Activated T-helper 2 cell treated with anti-CD3 and anti-CD28 coated beads, Interferon-gamma antibody, Interleukin-2, Interleukin-4, amounts not matched to agents 10 μg/mL and 5 μg/mL and 100 μg/mL, durations not matched to agents 14 hours and 24 hours and 36 hours (primary cell): Measurements from ENCODE around the gene ZNF132. TPM values are rescaled to one million over a fixed set of nuclear protein-coding genes. Genes with fewer than 3 reads are reported as not detected.
"Not testable (repeated sequence)": the region's sequence is repeated elsewhere in the genome, so short reads cannot be mapped to it uniquely, and the experiment has no call there.

Experiments used
- DNase-seq: peaks from one replicate; pipeline ENCODE4 v3.0.0; 2021; ENCODE audit warnings: low spot score
- H3K27ac Mint-ChIP-seq: one replicate; pipeline ENCODE4 v1.8.0; 2021; ENCODE audit warnings: mixed read lengths
- H3K27me3 Mint-ChIP-seq: one replicate; pipeline ENCODE4 v1.8.0; 2021; ENCODE audit warnings: low read depth, mixed read lengths
- H3K36me3 Mint-ChIP-seq: one replicate; pipeline ENCODE4 v1.8.0; 2021; ENCODE audit warnings: low read depth, mixed read lengths
- H3K4me1 Mint-ChIP-seq: one replicate; pipeline ENCODE4 v1.8.0; 2021; ENCODE audit warnings: low read depth, mixed read lengths
- H3K4me3 Mint-ChIP-seq: one replicate; pipeline ENCODE4 v1.8.0; 2021; ENCODE audit warnings: low read depth, mild to moderate bottlenecking, moderate library complexity, mixed read lengths
- H3K9me3 Mint-ChIP-seq: one replicate; pipeline ENCODE4 v1.8.0; 2021; ENCODE audit warnings: mixed read lengths
- intact Hi-C: fragments of 100-400 bp; cut with micrococcal nuclease; formaldehyde crosslinking; loops from one replicate; pipeline ENCODE4 v1.15.1; 2023
- total RNA-seq: library from RNA; stranded (reverse); gene quantifications from 2 replicates; pipeline ENCODE4 v1.2.3, GENCODE V29; 2022

The ZNF132 gene
- total RNA-seq, 1 donor from 2014 or later: 3.2 TPM

- peak overlapping the region; percentile 36 for H3K27ac Mint-ChIP-seq
- H3K4me1 Mint-ChIP-seq: peaks cover 27% of the 10 kb centered on the region
- H3K4me3 Mint-ChIP-seq: peak overlapping the region; percentile 85
- no peaks in the 10 kb centered on the region for H3K27me3 Mint-ChIP-seq
- H3K36me3 Mint-ChIP-seq: peaks cover 13% of the 10 kb centered on the region
- H3K9me3 Mint-ChIP-seq: peaks cover 6% of the 10 kb centered on the region
- no peak for DNase-seq
- intact Hi-C loops: loop anchor here (2.0 to 5.0 kb wide), 3 partner anchors 68 to 227 kb away; partner anchors contain the start of genes ERVK3-1, ZNF274 and ZNF446
Measured at GRCh38 chr19:58409010-58409790, 30.8 kb downstream of the ZNF132 start.

- Mint-ChIP-seq H3K4me3 (peak within 1 kb of the TSS; percentile 85), H3K9me3 (peaks cover 6% of the 10 kb centered on the region), H3K4me1 (peaks cover 32% of the 10 kb centered on the region), H3K36me3 (peaks cover 10% of the 10 kb centered on the region), H3K27me3 (no peaks in the 10 kb centered on the region), H3K27ac (peak within 1 kb of the TSS; percentile 90)
- intact Hi-C loops: loop anchor here (1.0 to 5.0 kb wide), 8 partner anchors 21 to 226 kb away; partner anchors contain the start of genes ERVK3-1, RPS5, ZNF274 and ZNF324B
- peak; percentile 89 for DNase-seq
Measured at GRCh38 chr19:58408152-58409009, 31.6 kb downstream of the ZNF132 start, which contains the start of gene ZNF584. Gene ZNF584, plus strand, starts transcription at chr19:58408649. Its CDS starts 499 bp downstream, at chr19:58409148.

GRCh38 chr19:58407658-58408151, 32.2 kb downstream of the ZNF132 start:
- Mint-ChIP-seq H3K4me1 (peaks cover 35% of the 10 kb centered on the region), H3K4me3 (peak overlapping the region; percentile 85), H3K27ac (peak overlapping the region; percentile 90), H3K9me3 (peaks cover 3% of the 10 kb centered on the region), H3K27me3 (no peaks in the 10 kb centered on the region), H3K36me3 (peaks cover 7% of the 10 kb centered on the region)
- DNase-seq: no peak
- intact Hi-C loops: loop anchor here (1.0 to 5.0 kb wide), 8 partner anchors 20 to 225 kb away; partner anchors contain the start of genes ERVK3-1, RPS5, ZNF274 and ZNF324B

- intact Hi-C loops: loop anchor here (5.0 kb wide), 1 partner anchor 225 kb away; the partner anchor contains the start of gene ZNF274
- Mint-ChIP-seq H3K27me3 (no peaks in the 10 kb centered on the region), H3K27ac (peak overlapping the region; percentile 90), H3K36me3 (peaks cover 3% of the 10 kb centered on the region), H3K9me3 (no peaks in the 10 kb centered on the region), H3K4me1 (peaks cover 35% of the 10 kb centered on the region), H3K4me3 (peak overlapping the region; percentile 85)
- no peak for DNase-seq
Measured at GRCh38 chr19:58406818-58407657, 32.9 kb downstream of the ZNF132 start.

- H3K4me3 Mint-ChIP-seq, H3K36me3 Mint-ChIP-seq, DNase-seq, H3K27me3 Mint-ChIP-seq, H3K9me3 Mint-ChIP-seq, H3K27ac Mint-ChIP-seq: not testable (repeated sequence)
- intact Hi-C loops: loop anchor here (5.0 kb wide), 1 partner anchor 77 kb away; the partner anchor contains the start of gene ZSCAN22
- peaks cover 27% of the 10 kb centered on the region for H3K4me1 Mint-ChIP-seq
Measured at GRCh38 chr19:58403920-58404478, 36.0 kb downstream of the ZNF132 start.

GRCh38 chr19:58401840-58402421, 38.0 kb downstream of the ZNF132 start:
- H3K27me3 Mint-ChIP-seq: peaks cover 5% of the 10 kb centered on the region
- H3K27ac Mint-ChIP-seq: no peak overlapping the region
- no peaks in the 10 kb centered on the region for H3K9me3 Mint-ChIP-seq
- intact Hi-C loops: loop anchor here (1.0 to 5.0 kb wide), 5 partner anchors 21 to 112 kb away; partner anchors contain the start of genes ZNF132, ZNF497, ZNF837 and ZSCAN22
- DNase-seq: no peak
- H3K36me3 Mint-ChIP-seq: no peaks in the 10 kb centered on the region
- H3K4me3 Mint-ChIP-seq: peak overlapping the region; percentile 80
- H3K4me1 Mint-ChIP-seq: peaks cover 16% of the 10 kb centered on the region

- Mint-ChIP-seq H3K27me3 (peaks cover 5% of the 10 kb centered on the region), H3K9me3 (no peaks in the 10 kb centered on the region), H3K4me1 (peaks cover 12% of the 10 kb centered on the region), H3K36me3 (peaks cover under 1% of the 10 kb centered on the region), H3K4me3 (peak overlapping the region; percentile 80), H3K27ac (peak overlapping the region; percentile 58)
- intact Hi-C loops: loop anchor here (1.0 to 5.0 kb wide), 5 partner anchors 20 to 113 kb away; partner anchors contain the start of genes ZNF132, ZNF497, ZNF837 and ZSCAN22
- peak; percentile 99 for DNase-seq
Measured at GRCh38 chr19:58400916-58401839, 38.8 kb downstream of the ZNF132 start.

GRCh38 chr19:58400316-58400915, 39.5 kb downstream of the ZNF132 start:
- Mint-ChIP-seq H3K4me3 (peak overlapping the region; percentile 80), H3K9me3 (no peaks in the 10 kb centered on the region), H3K4me1 (peaks cover 14% of the 10 kb centered on the region), H3K36me3 (peaks cover 8% of the 10 kb centered on the region), H3K27ac (no peak overlapping the region), H3K27me3 (peaks cover 5% of the 10 kb centered on the region)
- no peak for DNase-seq
- intact Hi-C loops: loop anchor here (5.0 kb wide), 1 partner anchor 73 kb away; the partner anchor contains the start of gene ZSCAN22

GRCh38 chr19:58399903-58400302, 40.0 kb downstream of the ZNF132 start:
- no peak overlapping the region for H3K4me3 Mint-ChIP-seq
- H3K4me1 Mint-ChIP-seq: peaks cover 14% of the 10 kb centered on the region
- H3K27me3 Mint-ChIP-seq: peaks cover 5% of the 10 kb centered on the region
- no peaks in the 10 kb centered on the region for H3K9me3 Mint-ChIP-seq
- DNase-seq: no peak
- intact Hi-C loops: loop anchor here (5.0 kb wide), 1 partner anchor 73 kb away; the partner anchor contains the start of gene ZSCAN22
- H3K27ac Mint-ChIP-seq: no peak overlapping the region
- H3K36me3 Mint-ChIP-seq: peaks cover 13% of the 10 kb centered on the region

GRCh38 chr19:58398545-58398944, 41.4 kb downstream of the ZNF132 start:
- Mint-ChIP-seq H3K9me3 (no peaks in the 10 kb centered on the region), H3K4me3 (no peak overlapping the region), H3K27me3 (peaks cover 5% of the 10 kb centered on the region), H3K4me1 (peaks cover 8% of the 10 kb centered on the region), H3K36me3 (peaks cover 26% of the 10 kb centered on the region), H3K27ac (no peak overlapping the region)
- intact Hi-C loops: no loop called here
- no peak for DNase-seq
